D341Med (cell line): ENCODE measurements around the gene TREX2.
A peak's percentile ranks its signal among the peaks of the same experiment; 100 is the strongest.

Experiments used
- DNase-seq: peaks from one replicate; pipeline ENCODE4 v3.0.0; 2012; ENCODE audit warnings: low spot score

TREX2 gene

GRCh38 chrX:153445856-153446635 is at the start of gene TREX2:
Gene TREX2, minus strand, starts transcription at chrX:153446056. Its CDS starts 626 bp downstream, at chrX:153445430.
- no peak for DNase-seq

DNA sequence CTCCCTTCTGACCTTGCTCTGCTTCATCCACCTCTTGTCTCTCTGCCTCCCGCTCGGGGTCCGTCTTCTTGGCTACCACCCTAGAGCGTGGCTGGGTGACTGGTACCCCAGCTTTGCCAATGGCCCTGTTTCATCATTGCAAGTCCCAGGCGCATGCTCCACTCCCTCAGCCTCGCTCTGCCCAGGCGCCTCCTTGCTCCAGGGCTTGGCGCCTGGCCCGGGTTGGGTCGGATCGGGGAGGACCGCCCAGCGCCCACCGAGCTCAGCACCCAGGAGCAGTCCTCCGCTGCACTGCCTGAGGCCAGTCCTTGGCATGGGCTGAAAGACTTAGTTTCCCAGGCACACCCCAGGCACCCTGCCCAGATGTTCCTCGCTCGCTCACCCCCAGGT is 49.5 kb upstream of the TREX2 start:
- DNase-seq, result no peak

- DNase-seq, result peak; percentile 69
Observed at GRCh38 chrX:153494541-153495361, 48.9 kb upstream of the TREX2 start, which contains the start of gene BGN. Gene BGN, plus strand, starts transcription at chrX:153494980. Its CDS starts 9,652 bp downstream, at chrX:153504632.

DNA sequence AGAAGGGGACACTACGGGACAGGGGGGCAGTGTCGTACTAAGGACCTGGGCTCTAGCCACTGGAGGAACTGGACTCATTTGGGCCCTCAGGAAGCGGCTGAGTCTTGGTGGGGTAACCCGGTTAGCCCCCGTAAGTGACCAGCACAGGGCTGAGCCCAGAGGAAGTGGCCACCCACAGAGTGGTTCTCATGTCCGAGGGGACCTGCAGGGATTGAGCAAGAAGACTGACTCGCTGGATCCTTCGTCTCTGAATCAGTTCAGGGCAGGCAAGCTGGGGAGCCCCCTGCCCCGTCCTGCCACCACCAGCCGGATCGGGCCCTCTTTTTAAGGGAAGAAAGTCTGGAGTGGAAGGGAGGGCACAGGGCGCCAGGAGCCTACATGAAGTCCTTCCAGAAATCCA is 48.2 kb upstream of the TREX2 start:
- no peak for DNase-seq

- DNase-seq, result no peak
Observed at GRCh38 chrX:153493085-153493484, 47.2 kb upstream of the TREX2 start.

DNA sequence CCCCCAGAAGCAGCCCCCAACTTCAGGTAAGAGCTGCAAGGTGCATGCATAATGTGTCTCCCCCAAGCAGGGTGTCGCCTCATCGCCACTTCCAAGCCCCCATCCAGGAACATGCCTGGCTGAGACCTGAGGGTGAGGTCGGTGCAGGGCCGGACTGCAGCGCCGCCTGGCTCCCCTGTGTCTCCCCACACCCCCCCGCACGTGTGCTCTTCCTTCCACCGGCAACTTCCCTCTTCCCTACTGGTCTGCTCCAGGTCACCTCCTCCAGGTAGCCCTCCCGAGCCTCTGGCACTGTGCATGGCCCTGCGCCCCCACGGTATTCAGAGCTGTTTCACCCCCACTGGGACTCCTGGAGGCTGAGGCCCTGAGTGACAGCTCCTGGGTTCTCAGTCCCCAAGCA is 46.7 kb upstream of the TREX2 start:
- DNase-seq, result no peak

GRCh38 chrX:153491918-153492317 is 46.1 kb upstream of the TREX2 start:
- DNase-seq, result no peak

GRCh38 chrX:153491351-153491914 is 45.6 kb upstream of the TREX2 start:
- DNase-seq, result no peak

- no peak for DNase-seq
Observed at GRCh38 chrX:153490217-153490930, 44.5 kb upstream of the TREX2 start.

DNA sequence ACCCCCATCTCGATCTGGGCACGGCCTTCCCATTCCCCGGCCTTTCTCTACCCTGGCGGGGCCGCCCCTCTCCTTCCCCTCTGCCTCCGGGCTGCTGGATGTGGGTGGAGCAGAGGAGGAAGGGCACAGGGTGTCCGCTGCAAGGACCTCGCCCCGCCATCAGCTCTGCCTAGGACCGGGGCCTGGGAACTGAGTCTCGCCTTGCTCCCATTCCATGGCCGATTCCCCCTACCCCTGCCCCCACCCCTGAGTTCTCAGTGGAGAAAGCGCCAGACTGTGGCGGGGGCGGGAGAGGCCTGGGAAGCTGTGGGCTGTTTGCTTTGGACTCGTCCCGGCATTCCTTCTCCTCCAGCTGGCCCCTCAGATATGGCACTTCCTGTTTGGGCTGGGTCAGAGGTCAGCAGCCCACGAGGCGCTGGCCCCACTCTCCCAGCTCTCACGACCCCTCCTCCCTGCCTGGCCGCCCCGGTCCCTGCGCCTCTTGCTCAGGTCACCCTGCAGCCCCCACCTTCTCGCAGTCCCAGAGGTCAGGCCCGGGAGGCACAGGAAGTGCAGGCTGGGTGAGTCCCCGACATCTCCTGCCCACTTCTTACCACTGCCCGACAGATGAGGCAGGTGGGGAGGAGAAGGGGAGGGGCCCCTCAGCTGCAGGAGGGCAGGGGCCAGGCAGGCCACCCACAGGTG is 42.5 kb upstream of the TREX2 start:
- no peak for DNase-seq

GRCh38 chrX:153487590-153488071 is 41.8 kb upstream of the TREX2 start:
- DNase-seq, result no peak

- DNase-seq, result no peak
Observed at GRCh38 chrX:153486171-153486570, 40.3 kb upstream of the TREX2 start.

DNA sequence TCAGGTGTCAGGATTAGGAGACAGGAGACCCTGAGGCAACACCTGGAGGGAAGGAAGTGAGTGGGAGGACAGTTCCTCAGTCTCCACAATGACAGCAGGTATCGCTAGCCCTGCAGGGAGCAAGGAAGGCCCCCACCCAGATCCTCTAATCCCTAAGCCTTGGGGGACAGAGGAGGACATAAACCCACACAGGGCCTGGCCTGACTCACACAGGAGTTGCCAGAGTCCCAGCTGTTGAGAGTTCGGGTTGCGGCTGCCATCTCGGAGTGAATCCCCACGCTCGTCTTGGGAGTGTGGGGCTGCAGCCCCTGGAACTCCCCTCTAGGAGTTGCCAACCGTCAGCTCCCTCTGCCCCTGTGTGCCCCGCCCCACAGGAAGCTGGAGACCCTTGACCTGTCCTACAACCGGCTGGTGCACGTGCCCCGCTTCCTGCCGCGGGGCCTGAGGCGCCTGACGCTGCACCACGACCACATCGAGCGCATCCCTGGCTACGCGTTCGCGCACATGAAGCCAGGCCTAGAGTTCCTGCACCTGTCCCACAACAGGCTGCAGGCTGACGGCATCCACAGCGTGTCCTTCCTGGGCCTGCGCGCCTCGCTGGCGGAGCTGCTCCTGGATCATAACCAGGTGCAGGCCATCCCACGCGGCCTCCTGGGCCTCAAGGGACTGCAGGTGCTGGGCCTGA is 39.7 kb upstream of the TREX2 start:
- DNase-seq, result no peak

DNA sequence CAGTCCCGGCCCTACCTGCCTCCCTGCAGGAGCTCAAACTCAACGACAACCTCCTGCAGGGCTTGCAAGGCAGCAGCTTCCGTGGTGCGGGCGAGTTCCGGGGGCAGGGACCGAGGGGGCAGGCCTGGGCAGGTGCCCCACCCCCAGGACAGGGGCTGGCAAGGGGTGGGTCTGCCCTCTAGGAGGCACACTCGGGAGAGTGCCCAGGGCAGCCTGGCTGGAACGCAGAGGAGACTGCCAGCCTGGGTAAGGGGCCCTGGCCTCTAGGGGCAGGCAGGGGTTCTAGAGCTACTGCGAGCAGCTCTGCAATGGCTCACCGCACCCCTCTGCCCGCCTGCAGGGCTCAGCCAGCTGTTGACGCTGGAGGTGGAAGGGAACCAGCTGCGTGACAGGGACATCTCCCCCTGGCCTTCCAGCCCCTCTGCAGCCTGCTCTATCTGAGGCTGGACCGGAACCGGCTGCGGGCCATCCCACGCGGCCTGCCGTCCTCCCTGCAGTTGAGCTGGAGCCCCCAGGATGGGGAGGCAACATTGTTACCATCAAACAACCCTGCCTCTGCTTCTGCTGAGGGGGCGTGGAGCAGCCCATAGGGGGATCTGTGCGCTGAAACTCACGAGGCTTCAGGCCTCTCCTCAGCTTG is 36.6 kb upstream of the TREX2 start:
- no peak for DNase-seq

GRCh38 chrX:153481043-153481442 is 35.2 kb upstream of the TREX2 start:
- no peak for DNase-seq

DNA sequence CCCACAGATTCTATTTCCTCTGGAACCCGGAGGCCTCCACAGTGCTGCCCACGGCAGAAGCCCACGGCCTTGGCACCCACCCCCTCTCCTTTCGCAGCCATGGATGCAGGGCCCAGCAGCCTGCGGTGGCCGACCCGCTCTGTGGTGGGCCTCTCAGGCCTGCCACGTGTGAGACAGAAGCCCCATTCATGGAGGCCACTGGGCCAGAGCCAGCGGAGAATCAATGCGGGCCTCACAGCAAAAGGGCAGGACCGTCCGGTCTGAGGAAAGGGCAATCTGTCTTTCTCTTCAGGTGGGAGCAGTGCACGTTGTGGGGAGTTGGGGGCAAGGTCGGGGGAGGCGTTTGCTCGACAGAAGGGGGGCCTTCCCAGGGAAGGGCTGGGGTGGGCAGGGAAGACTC is 32.9 kb upstream of the TREX2 start:
- DNase-seq, result no peak

DNA sequence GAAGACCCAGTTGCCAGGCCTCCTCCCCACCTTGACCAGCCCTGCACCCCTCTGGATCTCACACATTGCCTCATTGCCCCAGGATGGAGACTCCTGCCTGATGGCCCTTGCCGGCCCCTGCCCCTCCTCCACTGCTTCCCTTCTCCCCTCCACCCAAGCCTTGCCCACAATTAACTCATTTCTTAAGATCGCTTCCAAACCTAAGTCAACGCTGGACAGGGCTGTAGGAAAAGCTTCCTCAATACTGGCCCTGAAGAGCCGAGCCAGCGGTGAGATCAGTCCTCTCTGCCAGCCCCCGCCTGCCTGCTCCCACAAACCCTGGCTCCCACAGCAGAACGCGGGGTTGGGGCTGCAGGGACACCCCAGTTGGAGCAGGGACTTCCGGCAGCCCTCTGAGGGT is 32.0 kb upstream of the TREX2 start:
- DNase-seq, result no peak

DNA sequence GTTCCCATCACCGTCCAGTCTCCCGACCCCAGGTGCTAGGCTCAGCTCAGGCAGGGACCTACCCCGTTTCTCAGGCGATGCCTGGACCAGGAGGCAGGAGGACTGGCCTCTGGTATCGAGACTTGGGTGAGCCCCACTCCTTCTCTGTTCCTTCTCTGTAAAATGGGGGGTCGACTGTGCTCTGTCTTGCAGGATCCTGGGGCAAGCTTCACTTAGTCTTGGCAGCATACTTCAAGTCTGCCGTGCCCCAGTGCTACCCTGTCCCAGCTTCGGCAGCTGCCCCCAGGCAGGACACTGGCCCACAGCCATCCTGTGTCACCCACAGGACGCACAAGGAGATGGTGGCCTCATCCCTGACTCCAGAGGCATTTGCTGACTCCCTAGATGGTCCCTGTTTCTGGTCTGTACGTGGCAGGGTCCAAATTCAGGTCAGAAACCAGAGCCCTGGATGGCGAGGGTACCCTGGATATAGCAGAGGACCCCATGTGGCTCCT is 31.6 kb upstream of the TREX2 start:
- DNase-seq, result no peak

DNA sequence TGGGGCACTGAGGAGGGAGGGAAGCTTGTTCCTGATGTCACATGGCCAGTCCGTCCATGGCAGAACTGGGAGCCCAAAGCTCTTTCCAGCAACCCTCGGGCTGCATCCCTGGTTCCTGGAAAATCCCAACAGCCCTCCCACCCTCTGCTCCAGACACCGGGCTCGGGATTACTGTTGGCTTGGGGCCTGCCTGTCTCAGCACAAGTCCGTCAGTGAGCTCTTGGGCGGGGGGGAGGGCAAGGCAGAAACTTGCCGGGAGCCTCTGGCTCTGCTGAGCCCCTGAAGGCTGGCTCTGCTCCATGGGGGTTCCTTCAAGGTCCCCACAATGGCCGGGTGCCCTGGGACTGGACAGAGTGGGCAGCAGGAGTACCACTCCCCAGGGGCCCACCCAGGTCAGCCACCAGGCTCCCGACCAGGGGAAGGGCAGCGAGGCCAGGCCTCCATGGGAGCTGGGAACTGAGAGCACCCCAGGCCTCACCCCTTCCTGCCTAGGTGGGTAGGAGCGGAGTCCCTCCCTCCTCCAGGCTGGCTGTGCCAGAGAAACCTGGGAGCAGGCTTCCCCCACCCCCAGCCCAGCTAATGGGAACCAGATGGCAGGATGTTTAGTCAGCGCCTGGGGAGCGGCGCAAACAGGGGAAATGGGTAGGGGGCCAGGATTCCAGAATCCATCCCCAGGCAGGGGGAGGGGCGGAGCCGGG is 31.0 kb upstream of the TREX2 start:
- peak; percentile 66 for DNase-seq
